Measurements from ENCODE around the gene PTPRZ1. TPM values are rescaled to one million over a fixed set of nuclear protein-coding genes. Genes with fewer than 3 reads are reported as not detected.

PTPRZ1 gene
- polyA plus RNA-seq, 3 donors: not detected

DNA sequence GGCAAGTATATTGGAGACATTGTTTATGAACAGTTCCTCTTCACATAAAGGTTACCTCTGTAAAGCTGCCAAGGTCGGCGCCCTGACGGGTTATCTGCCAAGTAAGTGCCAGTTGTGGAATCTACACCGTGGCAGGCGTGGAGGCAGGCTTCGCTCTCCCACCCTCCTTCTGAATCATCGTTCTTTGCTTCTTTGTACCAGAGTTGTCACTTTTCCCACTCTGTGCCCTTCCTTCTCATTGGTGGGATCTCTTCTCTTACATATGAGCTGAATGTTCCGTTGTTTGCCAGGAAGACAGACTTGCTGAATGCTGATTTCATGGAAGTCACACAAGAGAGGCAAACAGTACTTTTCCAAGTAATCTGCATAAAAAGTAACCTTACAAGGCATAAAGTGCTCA, 40.6 kb upstream of the PTPRZ1 start:
- H3K4me1 ChIP-seq (ENCODE audit: control insufficient read depth in 1 of 2, insufficient read depth in 2 of 2, low read length in 2 of 2): no peaks in the 10 kb centered on the region
- no peaks in the 10 kb centered on the region for H3K27me3 ChIP-seq (ENCODE audit: control insufficient read depth in 2 of 2, insufficient read depth in 2 of 2, low read length in 2 of 2)
- H3K9me3 ChIP-seq (replicated peaks in 1 of 2; ENCODE audit: control insufficient read depth in 1 of 2, insufficient read depth in 1 of 2, low read length in 2 of 2): no peaks in the 10 kb centered on the region
- no peaks in the 10 kb centered on the region for H3K36me3 Mint-ChIP-seq
- intact Hi-C loops (cut with micrococcal nuclease): no loop called here
- H3K9me3 Mint-ChIP-seq: peaks cover 0 to 1% (median 0%) of the 10 kb centered on the region in 7 donors
- no peak overlapping the region for H3K27ac ChIP-seq (ENCODE audit: low read depth in 1 of 2, low read length in 2 of 2)
- H3K4me2 ChIP-seq (replicated peaks; ENCODE audit: extremely low read depth, low read length, poor library complexity, severe bottlenecking): no peak overlapping the region
- no peak overlapping the region for H3K4me3 ChIP-seq (replicated peaks in 1 of 3; ENCODE audit: low read depth in 2 of 3, low read length in 3 of 3)
- H3K27ac Mint-ChIP-seq: no peak overlapping the region
- no peaks in the 10 kb centered on the region for H4K20me1 ChIP-seq (ENCODE audit: insufficient read depth, low read length)
- no peak overlapping the region for H2AFZ ChIP-seq (ENCODE audit: insufficient read depth, low read depth, low read length, poor library complexity, severe bottlenecking)
- H3K9ac ChIP-seq (ENCODE audit: insufficient read depth, low read length, poor library complexity, severe bottlenecking): no peak overlapping the region
- peaks cover 0 to 2% (median 0%) of the 10 kb centered on the region in 3 donors for H3K27me3 Mint-ChIP-seq (ENCODE audit: low read depth in 3 of 3)
- no peaks in the 10 kb centered on the region for H3K4me1 Mint-ChIP-seq
- H3K4me3 Mint-ChIP-seq: no peak overlapping the region
- no peaks in the 10 kb centered on the region for H3K79me2 ChIP-seq (ENCODE audit: insufficient read depth, low read length)
- TF ChIP-seq CTCF (IDR thresholded peaks at IDR 0.05): no peak
- no peak for DNase-seq
- no peaks in the 10 kb centered on the region for H3K36me3 ChIP-seq (replicated peaks in 1 of 2; ENCODE audit: control insufficient read depth in 1 of 2, insufficient read depth in 2 of 2, low read length in 2 of 2)
- WGBS (ENCODE audit: insufficient coverage): 89% methylated on average over 7 of the region's 8 CpGs

- Mint-ChIP-seq H3K4me3 (no peak overlapping the region), H3K9me3 (peaks cover 0 to 1% (median 0%) of the 10 kb centered on the region in 7 donors), H3K36me3 (no peaks in the 10 kb centered on the region), H3K4me1 (no peaks in the 10 kb centered on the region), H3K27me3 (ENCODE audit: low read depth in 3 of 3) (peaks cover 0 to 2% (median 0%) of the 10 kb centered on the region in 3 donors), H3K27ac (no peak overlapping the region)
- intact Hi-C loops (cut with micrococcal nuclease): no loop called here
- no peak overlapping the region for H3K4me2 ChIP-seq (replicated peaks; ENCODE audit: extremely low read depth, low read length, poor library complexity, severe bottlenecking)
- no peaks in the 10 kb centered on the region for H3K79me2 ChIP-seq (ENCODE audit: insufficient read depth, low read length)
- no peak for DNase-seq
- no peaks in the 10 kb centered on the region for H3K9me3 ChIP-seq (replicated peaks in 1 of 2; ENCODE audit: control insufficient read depth in 1 of 2, insufficient read depth in 1 of 2, low read length in 2 of 2)
- H3K27ac ChIP-seq (ENCODE audit: low read depth in 1 of 2, low read length in 2 of 2): no peak overlapping the region
- no peak overlapping the region for H3K4me3 ChIP-seq (replicated peaks in 1 of 3; ENCODE audit: low read depth in 2 of 3, low read length in 3 of 3)
- no peak overlapping the region for H2AFZ ChIP-seq (ENCODE audit: insufficient read depth, low read depth, low read length, poor library complexity, severe bottlenecking)
- H4K20me1 ChIP-seq (ENCODE audit: insufficient read depth, low read length): no peaks in the 10 kb centered on the region
- no peak for TF ChIP-seq CTCF (IDR thresholded peaks at IDR 0.05)
- no peaks in the 10 kb centered on the region for H3K36me3 ChIP-seq (replicated peaks in 1 of 2; ENCODE audit: control insufficient read depth in 1 of 2, insufficient read depth in 2 of 2, low read length in 2 of 2)
- no peak overlapping the region for H3K9ac ChIP-seq (ENCODE audit: insufficient read depth, low read length, poor library complexity, severe bottlenecking)
- no peaks in the 10 kb centered on the region for H3K27me3 ChIP-seq (ENCODE audit: control insufficient read depth in 2 of 2, insufficient read depth in 2 of 2, low read length in 2 of 2)
- no peaks in the 10 kb centered on the region for H3K4me1 ChIP-seq (ENCODE audit: control insufficient read depth in 1 of 2, insufficient read depth in 2 of 2, low read length in 2 of 2)
Observed at GRCh38 chr7:121833991-121834390, 39.0 kb upstream of the PTPRZ1 start.

Measured in CD14-positive monocyte (primary cell).